ENCODE measurements around the gene CPEB3. TPM values are rescaled to one million over a fixed set of nuclear protein-coding genes. Genes with fewer than 3 reads are reported as not detected.

The CPEB3 gene
- total and polyA plus RNA-seq, 4 donors: 2.1 to 8.4 (median 5.1) TPM

- no peaks in the 10 kb centered on the region for H3K4me1 ChIP-seq (ENCODE audit: control insufficient read depth in 4 of 4, insufficient read depth in 4 of 4, low read length in 3 of 4)
- H3K36me3 ChIP-seq (ENCODE audit: control insufficient read depth in 4 of 4, insufficient read depth in 3 of 4, low read depth in 1 of 4, low read length in 3 of 4): peaks cover under 1 to 35% (median 20%) of the 10 kb centered on the region in 4 donors
- H3K27ac ChIP-seq (ENCODE audit: low read depth in 1 of 2, low read length in 2 of 2): no peak overlapping the region
- no peak overlapping the region for H3K4me3 ChIP-seq (ENCODE audit: low read depth in 1 of 3, low read length in 3 of 3)
- no peak for TF ChIP-seq NR2F2 (IDR thresholded peaks at IDR 0.05)
- no peak for TF ChIP-seq YY1 (IDR thresholded peaks at IDR 0.05)
- TF ChIP-seq FOXA1 (IDR thresholded peaks at IDR 0.05): no peak
- no peak for TF ChIP-seq REST (IDR thresholded peaks at IDR 0.05)
- no peak for TF ChIP-seq JUND (IDR thresholded peaks at IDR 0.05)
- no peak for TF ChIP-seq CTCF (IDR thresholded peaks at IDR 0.05; ENCODE audit: low read depth, low read length, missing input control)
- no peak for TF ChIP-seq HNF4G (IDR thresholded peaks at IDR 0.05)
- no peak for TF ChIP-seq MAX (IDR thresholded peaks at IDR 0.05)
- no peak for TF ChIP-seq TAF1 (conservative IDR thresholded peaks at IDR 0.05)
- TF ChIP-seq GABPA (IDR thresholded peaks at IDR 0.05 in 1 of 2, conservative IDR thresholded peaks at IDR 0.05 in 1 of 2): no peak
- TF ChIP-seq RXRA (IDR thresholded peaks at IDR 0.05): no peak
- TF ChIP-seq RAD21 (IDR thresholded peaks at IDR 0.05): no peak
- TF ChIP-seq HNF4A (conservative IDR thresholded peaks at IDR 0.05): no peak
- TF ChIP-seq FOXA2 (IDR thresholded peaks at IDR 0.05): no peak
- no peak for TF ChIP-seq SP1 (IDR thresholded peaks at IDR 0.05)
- 100% methylated on average over 1 of the region's 1 CpG for WGBS
- H3K9me3 ChIP-seq (ENCODE audit: control insufficient read depth in 4 of 4, low read length in 3 of 4): no peaks in the 10 kb centered on the region
- no peaks in the 10 kb centered on the region for H3K27me3 ChIP-seq (ENCODE audit: control insufficient read depth in 4 of 4, insufficient read depth in 4 of 4, low read length in 3 of 4)
- no peak for DNase-seq (ENCODE audit: low spot score)
- H3K9ac ChIP-seq (ENCODE audit: low read depth in 1 of 2, low read length in 2 of 2): no peak overlapping the region
Observed at GRCh38 chr10:92009445-92009844, 281.4 kb downstream of the CPEB3 start.

GRCh38 chr10:92005978-92006377 is 284.9 kb downstream of the CPEB3 start:
- Histone ChIP-seq H3K27ac (ENCODE audit: low read depth in 1 of 2, low read length in 2 of 2) (no peak overlapping the region), H3K4me3 (ENCODE audit: low read depth in 1 of 3, low read length in 3 of 3) (no peak overlapping the region), H3K9ac (ENCODE audit: low read depth in 1 of 2, low read length in 2 of 2) (no peak overlapping the region), H3K4me1 (ENCODE audit: control insufficient read depth in 4 of 4, insufficient read depth in 4 of 4, low read length in 3 of 4) (no peaks in the 10 kb centered on the region), H3K9me3 (ENCODE audit: control insufficient read depth in 4 of 4, low read length in 3 of 4) (no peaks in the 10 kb centered on the region), H3K36me3 (ENCODE audit: control insufficient read depth in 4 of 4, insufficient read depth in 3 of 4, low read depth in 1 of 4, low read length in 3 of 4) (peaks cover 2 to 19% (median 13%) of the 10 kb centered on the region in 4 donors), H3K27me3 (ENCODE audit: control insufficient read depth in 4 of 4, insufficient read depth in 4 of 4, low read length in 3 of 4) (no peaks in the 10 kb centered on the region)
- TF ChIP-seq EGR1 (IDR thresholded peaks at IDR 0.05; ENCODE audit: low read depth in 2 of 2) (no peak), RAD21 (IDR thresholded peaks at IDR 0.05) (no peak), REST (IDR thresholded peaks at IDR 0.05) (no peak), RXRA (IDR thresholded peaks at IDR 0.05) (no peak), SP1 (IDR thresholded peaks at IDR 0.05) (no peak), JUND (IDR thresholded peaks at IDR 0.05) (no peak), MAX (IDR thresholded peaks at IDR 0.05) (no peak), GABPA (IDR thresholded peaks at IDR 0.05 in 1 of 2, conservative IDR thresholded peaks at IDR 0.05 in 1 of 2) (no peak), NR2F2 (IDR thresholded peaks at IDR 0.05) (no peak), FOXA1 (IDR thresholded peaks at IDR 0.05) (no peak), HNF4A (conservative IDR thresholded peaks at IDR 0.05) (no peak), ATF3 (IDR thresholded peaks at IDR 0.05) (no peak)
- WGBS: 66% methylated on average over 1 of the region's 1 CpG
- DNase-seq (ENCODE audit: low spot score): no peak

Measured in liver (tissue), 9 donors.